ENCODE measurements around the gene LARGE1. TPM values are rescaled to one million over a fixed set of nuclear protein-coding genes. Genes with fewer than 3 reads are reported as not detected.

Gene LARGE1
- total RNA-seq, 1 donor, result 22.8 TPM

DNA sequence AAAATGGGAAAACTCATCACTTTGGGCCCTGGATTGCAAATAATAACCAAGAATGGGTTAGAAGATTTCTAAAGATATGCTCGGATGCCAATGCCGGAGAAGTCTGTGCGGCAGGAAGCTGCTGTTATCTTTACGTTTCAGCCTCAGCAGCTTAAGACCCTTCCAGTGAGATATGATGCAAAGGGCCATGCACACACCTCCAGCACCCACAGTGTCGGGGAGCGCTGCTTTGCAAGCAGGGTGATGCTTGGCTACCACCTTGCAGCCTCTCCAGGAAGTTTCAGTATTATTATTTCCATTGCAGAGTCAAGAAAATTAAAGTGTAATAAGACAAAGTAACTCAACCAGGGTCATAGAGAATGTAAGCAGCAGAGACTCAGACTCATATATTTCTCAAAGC, 37.3 kb downstream of the LARGE1 start:
- Histone ChIP-seq H3K4me2 (ENCODE audit: insufficient read depth, low read length) (no peak overlapping the region), H4K20me1 (ENCODE audit: insufficient read depth, low read length) (no peaks in the 10 kb centered on the region), H3K27ac (ENCODE audit: low read depth, low read length) (no peak overlapping the region), H3K4me1 (ENCODE audit: insufficient read depth, low read length) (peaks cover 3% of the 10 kb centered on the region), H3K79me2 (ENCODE audit: insufficient read depth, low read length) (no peaks in the 10 kb centered on the region), H3K9me3 (ENCODE audit: low read depth, low read length) (no peaks in the 10 kb centered on the region), H3K36me3 (ENCODE audit: insufficient read depth, low read length) (no peaks in the 10 kb centered on the region), H3K4me3 (ENCODE audit: insufficient read depth, low read length) (no peak overlapping the region), H3K27me3 (ENCODE audit: insufficient read depth, low read length) (no peaks in the 10 kb centered on the region), H2AFZ (ENCODE audit: low read length) (no peak overlapping the region)
- DNase-seq (ENCODE audit: insufficient read length, low spot score, missing footprints), result no peak
- TF ChIP-seq, protein P1, sequence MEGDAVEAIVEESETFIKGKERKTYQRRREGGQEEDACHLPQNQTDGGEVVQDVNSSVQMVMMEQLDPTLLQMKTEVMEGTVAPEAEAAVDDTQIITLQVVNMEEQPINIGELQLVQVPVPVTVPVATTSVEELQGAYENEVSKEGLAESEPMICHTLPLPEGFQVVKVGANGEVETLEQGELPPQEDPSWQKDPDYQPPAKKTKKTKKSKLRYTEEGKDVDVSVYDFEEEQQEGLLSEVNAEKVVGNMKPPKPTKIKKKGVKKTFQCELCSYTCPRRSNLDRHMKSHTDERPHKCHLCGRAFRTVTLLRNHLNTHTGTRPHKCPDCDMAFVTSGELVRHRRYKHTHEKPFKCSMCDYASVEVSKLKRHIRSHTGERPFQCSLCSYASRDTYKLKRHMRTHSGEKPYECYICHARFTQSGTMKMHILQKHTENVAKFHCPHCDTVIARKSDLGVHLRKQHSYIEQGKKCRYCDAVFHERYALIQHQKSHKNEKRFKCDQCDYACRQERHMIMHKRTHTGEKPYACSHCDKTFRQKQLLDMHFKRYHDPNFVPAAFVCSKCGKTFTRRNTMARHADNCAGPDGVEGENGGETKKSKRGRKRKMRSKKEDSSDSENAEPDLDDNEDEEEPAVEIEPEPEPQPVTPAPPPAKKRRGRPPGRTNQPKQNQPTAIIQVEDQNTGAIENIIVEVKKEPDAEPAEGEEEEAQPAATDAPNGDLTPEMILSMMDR (IDR thresholded peaks at IDR 0.05; ENCODE audit: extremely low read depth, low read depth, low read length), result no peak

GRCh38 chr22:33880986-33881385, 39.3 kb downstream of the LARGE1 start:
- Histone ChIP-seq H3K4me3 (ENCODE audit: insufficient read depth, low read length) (no peak overlapping the region), H3K9me3 (ENCODE audit: low read depth, low read length) (no peaks in the 10 kb centered on the region), H2AFZ (ENCODE audit: low read length) (no peak overlapping the region), H4K20me1 (ENCODE audit: insufficient read depth, low read length) (no peaks in the 10 kb centered on the region), H3K79me2 (ENCODE audit: insufficient read depth, low read length) (no peaks in the 10 kb centered on the region), H3K27ac (ENCODE audit: low read depth, low read length) (no peak overlapping the region), H3K36me3 (ENCODE audit: insufficient read depth, low read length) (no peaks in the 10 kb centered on the region), H3K27me3 (ENCODE audit: insufficient read depth, low read length) (no peaks in the 10 kb centered on the region), H3K4me2 (ENCODE audit: insufficient read depth, low read length) (no peak overlapping the region), H3K4me1 (ENCODE audit: insufficient read depth, low read length) (peaks cover 3% of the 10 kb centered on the region)
- no peak for DNase-seq (ENCODE audit: insufficient read length, low spot score, missing footprints)
- TF ChIP-seq, protein P1 (IDR thresholded peaks at IDR 0.05; ENCODE audit: extremely low read depth, low read depth, low read length), result no peak

GRCh38 chr22:33879796-33880195, 40.5 kb downstream of the LARGE1 start:
- Histone ChIP-seq H3K4me1 (ENCODE audit: insufficient read depth, low read length) (peaks cover 3% of the 10 kb centered on the region), H2AFZ (ENCODE audit: low read length) (no peak overlapping the region), H3K27me3 (ENCODE audit: insufficient read depth, low read length) (no peaks in the 10 kb centered on the region), H3K36me3 (ENCODE audit: insufficient read depth, low read length) (no peaks in the 10 kb centered on the region), H3K79me2 (ENCODE audit: insufficient read depth, low read length) (no peaks in the 10 kb centered on the region), H3K4me3 (ENCODE audit: insufficient read depth, low read length) (no peak overlapping the region), H3K27ac (ENCODE audit: low read depth, low read length) (no peak overlapping the region), H3K4me2 (ENCODE audit: insufficient read depth, low read length) (no peak overlapping the region), H3K9me3 (ENCODE audit: low read depth, low read length) (no peaks in the 10 kb centered on the region), H4K20me1 (ENCODE audit: insufficient read depth, low read length) (no peaks in the 10 kb centered on the region)
- TF ChIP-seq, protein P1 (IDR thresholded peaks at IDR 0.05; ENCODE audit: extremely low read depth, low read depth, low read length), result no peak
- no peak for DNase-seq (ENCODE audit: insufficient read length, low spot score, missing footprints)

DNA sequence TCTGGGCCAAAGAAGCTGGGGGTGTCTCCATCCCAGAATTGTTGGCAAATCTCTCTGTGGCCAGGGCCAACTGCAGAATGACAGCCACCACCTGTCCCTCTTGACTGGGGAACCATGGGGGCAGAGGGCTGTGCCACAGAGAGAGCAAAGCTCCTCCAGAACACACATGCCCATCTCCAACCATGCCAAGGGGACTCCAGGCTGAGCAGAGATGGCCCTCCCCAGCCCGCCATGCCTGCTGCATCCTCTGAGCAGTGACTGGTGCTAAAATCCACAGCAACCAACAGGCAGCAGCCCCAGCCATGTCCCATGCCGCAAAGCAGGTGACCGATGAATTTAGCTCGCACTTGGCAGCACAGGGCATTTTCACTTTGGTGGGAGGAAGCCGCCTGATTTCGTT, 45.0 kb downstream of the LARGE1 start:
- Histone ChIP-seq H3K9me3 (ENCODE audit: low read depth, low read length) (no peaks in the 10 kb centered on the region), H3K79me2 (ENCODE audit: insufficient read depth, low read length) (no peaks in the 10 kb centered on the region), H3K4me1 (ENCODE audit: insufficient read depth, low read length) (no peaks in the 10 kb centered on the region), H3K4me3 (ENCODE audit: insufficient read depth, low read length) (no peak overlapping the region), H3K36me3 (ENCODE audit: insufficient read depth, low read length) (no peaks in the 10 kb centered on the region), H2AFZ (ENCODE audit: low read length) (no peak overlapping the region), H4K20me1 (ENCODE audit: insufficient read depth, low read length) (no peaks in the 10 kb centered on the region), H3K4me2 (ENCODE audit: insufficient read depth, low read length) (no peak overlapping the region), H3K27me3 (ENCODE audit: insufficient read depth, low read length) (no peaks in the 10 kb centered on the region), H3K27ac (ENCODE audit: low read depth, low read length) (no peak overlapping the region)
- TF ChIP-seq, protein P1 (IDR thresholded peaks at IDR 0.05; ENCODE audit: extremely low read depth, low read depth, low read length), result no peak
- DNase-seq (ENCODE audit: insufficient read length, low spot score, missing footprints), result no peak

All from osteoblast (primary cell).